ENCODE measurements around the gene CACNA1H.

Gene CACNA1H

DNA sequence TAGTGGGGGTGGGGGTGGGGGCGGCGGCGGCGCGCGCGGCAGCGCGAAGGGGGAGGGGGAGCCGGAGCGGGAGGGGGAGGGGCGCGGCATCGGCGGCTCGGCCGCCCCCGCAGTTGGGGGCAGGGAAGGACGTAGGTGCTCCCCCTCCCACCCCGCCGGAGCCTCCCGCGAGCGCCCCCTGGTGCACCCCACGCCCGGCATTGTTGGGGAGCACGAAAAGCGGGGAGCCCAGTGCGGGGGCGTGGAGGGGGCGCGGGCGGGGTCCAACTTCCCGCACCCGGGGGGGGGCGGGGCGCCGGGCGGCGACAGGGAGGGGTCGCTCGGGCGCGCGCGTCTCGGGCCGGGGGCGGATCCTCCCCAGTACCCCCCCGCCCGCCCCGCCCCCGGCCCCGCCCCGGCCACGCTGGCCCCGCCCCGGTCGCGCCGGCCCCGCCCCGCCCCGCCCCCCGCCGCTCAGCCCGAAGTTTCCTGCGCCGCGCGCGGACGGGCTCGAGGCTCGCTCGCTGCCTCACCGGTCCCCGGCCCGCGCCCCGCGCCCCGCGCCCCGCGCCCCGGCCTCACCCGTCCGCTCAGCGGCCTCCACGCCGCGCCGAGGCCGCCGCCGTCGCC lies at the start of gene CACNA1H:
Gene CACNA1H (plus strand): TSS at position 456 of the 609 bp plus-strand sequence. CDS start 632 bp downstream, outside the sequence.
- peak; percentile 72 for DNase-seq

DNA sequence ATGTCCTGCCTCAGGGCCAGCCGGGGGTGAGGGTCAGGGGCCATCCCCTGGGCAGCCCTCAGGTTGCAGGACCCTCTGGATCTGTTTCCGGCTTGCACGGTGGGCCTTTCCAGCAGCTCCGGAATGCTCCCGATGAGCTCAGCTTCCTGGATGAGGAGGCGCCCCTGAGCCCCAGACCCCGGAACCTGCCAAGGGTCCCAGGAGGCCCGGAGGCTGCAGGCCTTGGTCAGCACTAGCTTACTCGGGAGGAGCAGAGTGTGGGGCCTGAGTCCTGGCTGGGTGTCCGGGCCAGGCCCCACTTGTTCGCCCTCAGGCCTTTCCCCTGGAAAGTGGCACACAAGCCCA lies 49.3 kb upstream of the CACNA1H start:
- no peak for DNase-seq

DNA sequence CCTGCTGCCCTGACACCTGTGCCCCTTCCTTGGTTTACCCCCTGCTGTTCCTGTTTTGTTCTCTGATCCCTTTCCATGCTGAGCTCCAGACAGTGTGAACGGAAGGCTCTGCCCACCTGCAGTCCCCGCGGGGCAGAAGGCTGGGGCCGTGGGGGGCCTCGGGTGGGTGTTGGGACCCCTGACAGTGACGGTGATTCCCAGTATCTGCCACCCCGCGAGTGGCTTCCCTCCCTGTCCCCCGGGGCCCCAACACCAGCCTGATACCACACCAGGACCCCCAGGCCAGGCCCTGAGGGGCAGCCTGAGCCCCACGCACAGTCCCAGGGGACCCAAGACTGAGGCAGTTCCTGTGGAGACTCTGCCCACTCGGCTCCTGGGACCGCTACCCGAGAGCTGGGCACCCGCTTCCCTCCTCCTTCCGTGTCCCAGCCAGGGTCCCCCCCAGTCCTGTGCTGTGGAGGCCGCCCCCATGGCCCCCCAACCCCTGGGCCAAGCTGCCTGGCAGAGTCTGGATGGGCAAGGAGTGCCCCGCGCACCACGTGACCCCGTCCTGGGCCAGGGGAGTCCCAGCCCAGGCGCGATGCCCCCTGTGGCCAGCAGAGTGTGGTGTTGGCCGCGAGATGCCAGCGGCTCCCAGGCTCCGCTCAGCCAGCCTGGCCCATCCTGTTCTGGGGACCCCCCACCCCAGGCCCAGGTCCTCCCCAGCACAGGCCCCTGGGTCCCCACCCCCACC lies 46.9 kb upstream of the CACNA1H start:
- peak; percentile 52 for DNase-seq

DNA sequence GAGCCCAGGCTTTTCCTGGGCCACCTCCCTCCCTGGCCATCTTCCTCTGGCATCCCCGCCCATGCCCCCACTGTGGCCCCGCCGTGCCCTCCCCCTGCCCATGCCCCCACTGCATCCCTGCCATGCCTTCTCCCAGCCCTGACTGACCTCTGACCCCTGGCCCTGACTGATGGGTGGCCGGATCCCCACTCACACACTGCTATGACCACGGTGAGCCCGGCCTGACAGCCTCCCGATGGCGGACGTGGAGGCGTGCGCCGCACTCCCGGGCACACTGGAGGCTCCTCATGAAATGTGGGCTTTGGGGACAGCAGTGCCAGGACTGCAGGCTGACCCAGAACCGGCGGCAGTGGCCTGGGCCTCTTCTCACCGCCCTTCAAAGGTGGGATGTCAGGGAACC lies 46.2 kb upstream of the CACNA1H start:
- DNase-seq: no peak

DNA sequence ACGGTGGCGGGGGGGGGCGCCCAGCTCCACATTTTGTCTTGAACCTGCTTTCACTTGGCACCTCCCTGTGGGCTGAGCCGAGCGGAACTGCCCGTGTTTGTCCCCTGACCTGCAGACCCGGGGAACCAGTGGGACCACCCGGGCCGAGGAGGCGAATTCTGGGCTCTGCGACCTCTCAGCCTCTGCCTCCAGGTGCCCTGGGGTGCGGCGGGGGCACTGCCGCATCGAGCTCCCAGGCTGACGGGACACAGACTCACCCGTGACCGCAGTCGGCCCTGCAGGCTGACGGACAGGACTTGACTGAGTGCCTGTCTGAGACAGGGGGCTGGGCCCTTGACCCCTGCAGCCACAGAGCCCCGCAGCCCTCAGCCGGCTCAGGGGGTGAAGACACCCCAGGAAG lies 45.8 kb upstream of the CACNA1H start:
- no peak for DNase-seq

DNA sequence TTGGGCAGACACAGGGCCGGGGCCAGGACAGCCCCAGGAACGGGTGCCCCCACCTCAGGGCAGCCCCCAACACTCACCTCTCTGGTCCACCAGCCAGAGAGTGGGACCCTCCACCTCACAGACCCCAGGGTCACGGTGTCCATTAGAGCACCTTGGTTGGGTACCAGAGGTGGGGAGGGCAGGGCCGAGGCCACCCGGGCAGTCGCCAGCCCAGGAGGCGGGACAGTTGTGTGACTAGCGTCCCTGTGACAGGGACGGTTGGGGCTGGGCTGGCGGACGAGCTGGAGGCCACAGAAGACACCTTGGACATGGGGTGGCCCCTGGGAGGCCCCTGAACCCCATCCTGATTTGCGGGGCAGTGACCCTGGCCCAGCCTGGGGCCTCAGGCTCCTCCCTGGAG lies 45.2 kb upstream of the CACNA1H start:
- DNase-seq: no peak

DNA sequence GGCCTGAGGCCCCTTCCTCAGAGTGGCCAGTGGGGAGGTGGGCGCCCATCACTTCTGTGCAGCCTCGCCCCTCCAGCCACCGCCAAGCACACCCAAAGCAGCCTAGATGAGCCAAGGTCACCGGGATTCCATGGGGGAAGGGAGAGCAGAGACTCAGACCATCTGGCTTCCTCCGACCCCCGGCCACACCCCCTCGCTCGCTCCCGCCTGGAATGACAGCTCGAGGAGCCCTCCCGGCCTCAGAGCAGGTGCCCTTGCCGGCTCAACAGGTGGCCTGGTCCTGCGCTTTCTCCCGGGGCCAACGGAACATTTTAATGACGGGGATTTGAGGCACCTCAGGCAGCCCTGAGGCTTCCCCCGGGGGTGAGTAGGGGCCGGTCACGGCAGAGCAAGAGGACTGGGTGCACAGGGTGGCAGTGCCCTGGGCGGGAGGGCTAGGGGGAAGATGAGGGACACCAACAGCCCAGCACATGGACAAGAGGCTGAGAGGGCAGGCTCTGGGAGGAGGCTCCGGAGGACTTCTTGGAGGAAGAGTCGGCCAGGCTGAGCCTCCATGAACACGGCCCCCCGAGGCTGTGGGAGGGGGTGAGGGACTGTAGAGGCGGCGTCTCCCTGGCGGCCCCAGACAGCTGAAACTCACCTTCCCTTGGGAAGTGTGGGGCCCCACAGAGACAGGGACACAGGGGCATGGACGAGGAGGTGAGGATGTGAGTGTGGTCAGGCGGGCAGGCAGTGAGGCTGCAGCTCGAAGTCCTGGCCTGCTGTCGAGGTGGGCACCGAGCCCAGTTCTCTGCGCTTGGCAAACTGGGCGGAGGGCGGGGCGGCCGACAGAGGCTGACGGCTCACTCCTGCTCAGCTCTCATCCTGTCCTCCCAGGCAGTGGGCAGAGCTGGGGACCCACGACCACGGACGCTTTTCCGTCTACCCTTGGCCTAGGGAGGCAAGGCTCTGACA lies 44.3 kb upstream of the CACNA1H start:
- DNase-seq: no peak

DNA sequence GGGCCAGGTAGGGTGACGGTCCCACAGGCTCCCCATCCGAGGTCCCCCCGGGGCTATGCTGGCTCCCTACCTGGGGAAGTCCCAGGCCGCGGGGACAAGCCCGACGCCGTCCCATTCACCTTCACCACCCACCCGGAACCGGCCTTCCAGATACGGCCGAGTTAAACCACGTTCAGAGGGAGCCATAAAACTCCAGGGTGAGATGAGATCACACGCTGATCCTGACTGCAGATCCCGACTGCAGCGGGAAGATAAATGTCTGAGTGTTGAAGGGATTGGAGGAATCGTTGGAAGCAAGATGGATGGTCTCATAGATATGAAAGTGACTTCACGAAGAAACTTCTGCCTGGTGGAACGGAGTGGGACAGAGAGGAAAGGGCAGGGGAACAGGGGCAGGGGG lies 43.3 kb upstream of the CACNA1H start:
- no peak for DNase-seq

DNA sequence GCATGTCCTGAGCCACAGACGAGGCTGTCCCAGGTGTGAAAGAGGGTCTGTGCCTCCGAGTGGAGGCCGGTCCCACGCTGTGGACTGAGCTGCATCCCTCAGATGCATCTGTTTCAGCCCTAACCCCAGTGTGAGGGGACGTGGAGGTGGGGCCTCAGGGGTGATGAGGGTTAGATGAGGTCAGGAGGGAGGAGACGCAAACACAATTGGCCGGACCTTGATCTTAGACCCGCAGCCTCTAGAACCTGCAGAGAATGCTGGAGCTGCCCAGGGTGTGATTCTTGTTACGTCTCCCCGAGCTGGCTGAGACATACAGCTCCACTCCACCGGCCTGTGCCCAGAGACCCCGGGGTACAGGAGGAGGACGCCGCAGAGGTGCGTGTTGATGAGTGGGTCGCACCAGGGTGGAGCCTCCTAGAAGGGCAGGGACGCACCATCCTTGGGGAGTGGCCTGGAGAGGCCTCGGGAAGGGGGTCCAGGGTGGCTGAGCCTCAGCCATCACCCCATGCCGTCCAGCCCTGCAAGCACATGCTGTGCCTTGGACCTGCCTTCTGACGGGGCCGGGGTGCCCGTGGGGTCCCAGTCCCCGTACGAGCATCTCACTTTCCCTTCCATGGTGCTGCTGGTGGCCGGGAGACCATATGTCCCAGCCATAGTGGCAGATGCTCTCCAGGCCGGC lies 40.3 kb upstream of the CACNA1H start:
- no peak for DNase-seq

DNA sequence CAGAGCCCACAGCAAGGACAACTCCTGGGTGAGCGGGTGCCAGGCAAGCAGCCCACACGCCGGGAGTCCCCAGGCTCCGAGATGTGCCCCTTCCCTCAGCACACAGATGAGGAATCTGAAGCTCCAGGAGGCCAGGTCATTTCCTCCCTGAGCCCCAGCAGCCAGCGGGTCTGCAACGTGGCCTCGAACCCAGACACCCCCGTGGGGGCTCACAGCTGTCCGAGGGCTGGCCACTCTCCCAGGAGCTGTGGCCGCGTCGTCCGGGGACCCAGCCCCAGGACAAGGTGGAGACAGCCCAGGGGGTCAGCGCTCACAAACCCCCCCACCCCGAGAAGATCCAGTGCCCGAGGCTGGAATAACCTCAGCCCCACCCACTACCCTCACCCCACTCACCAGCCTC lies 39.4 kb upstream of the CACNA1H start:
- DNase-seq: no peak

- no peak for DNase-seq
Measured at GRCh38 chr16:1113889-1114526, 38.9 kb upstream of the CACNA1H start.

GRCh38 chr16:1116693-1117077 lies 36.2 kb upstream of the CACNA1H start:
- DNase-seq: no peak

GRCh38 chr16:1117176-1117900 lies 35.6 kb upstream of the CACNA1H start:
- no peak for DNase-seq

DNA sequence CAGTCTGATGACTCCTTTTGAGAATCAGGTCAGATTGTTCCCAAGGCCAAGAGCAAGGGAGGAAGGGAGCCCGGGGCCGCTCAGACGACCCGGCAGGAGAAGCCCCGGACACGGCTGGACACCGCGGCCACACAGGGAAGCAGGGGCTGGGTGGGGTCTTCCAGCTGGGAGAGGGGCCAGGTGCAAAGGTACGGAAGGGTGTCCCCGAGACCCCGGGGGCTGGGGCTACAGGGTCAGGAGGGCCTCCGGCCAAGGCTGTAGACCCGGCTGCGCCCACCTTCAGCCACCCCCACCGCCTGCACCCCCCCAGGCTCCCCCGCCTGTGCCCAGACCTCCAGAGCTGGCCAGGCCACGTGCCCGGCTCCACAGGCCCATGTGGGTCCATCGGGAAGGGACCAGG lies 35.0 kb upstream of the CACNA1H start:
- DNase-seq: no peak

DNA sequence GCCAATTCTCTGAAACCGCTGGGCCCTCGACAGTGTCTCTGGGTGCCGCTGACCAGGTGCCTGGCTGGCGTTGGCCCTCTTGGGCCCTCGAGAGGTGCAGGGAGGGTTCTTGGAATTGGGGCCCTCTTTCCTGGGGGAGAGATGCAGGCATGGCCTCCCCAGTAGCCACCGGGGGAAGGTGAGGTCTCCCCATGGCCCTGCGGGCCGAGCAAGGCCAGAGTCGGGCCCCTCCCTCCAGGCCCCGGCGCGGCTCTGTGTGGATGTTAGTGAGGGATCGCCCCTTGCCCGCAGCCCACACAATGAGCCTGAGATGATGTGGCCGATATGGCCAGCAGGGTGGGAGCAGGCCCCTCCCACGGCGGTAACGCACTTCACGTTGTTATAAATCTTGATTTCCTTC lies 33.8 kb upstream of the CACNA1H start:
- no peak for DNase-seq

- DNase-seq: no peak
Measured at GRCh38 chr16:1119766-1120576, 32.9 kb upstream of the CACNA1H start.

- no peak for DNase-seq
Measured at GRCh38 chr16:1120577-1120941, 32.3 kb upstream of the CACNA1H start.

- no peak for DNase-seq
Measured at GRCh38 chr16:1121009-1121408, 31.9 kb upstream of the CACNA1H start.

DNA sequence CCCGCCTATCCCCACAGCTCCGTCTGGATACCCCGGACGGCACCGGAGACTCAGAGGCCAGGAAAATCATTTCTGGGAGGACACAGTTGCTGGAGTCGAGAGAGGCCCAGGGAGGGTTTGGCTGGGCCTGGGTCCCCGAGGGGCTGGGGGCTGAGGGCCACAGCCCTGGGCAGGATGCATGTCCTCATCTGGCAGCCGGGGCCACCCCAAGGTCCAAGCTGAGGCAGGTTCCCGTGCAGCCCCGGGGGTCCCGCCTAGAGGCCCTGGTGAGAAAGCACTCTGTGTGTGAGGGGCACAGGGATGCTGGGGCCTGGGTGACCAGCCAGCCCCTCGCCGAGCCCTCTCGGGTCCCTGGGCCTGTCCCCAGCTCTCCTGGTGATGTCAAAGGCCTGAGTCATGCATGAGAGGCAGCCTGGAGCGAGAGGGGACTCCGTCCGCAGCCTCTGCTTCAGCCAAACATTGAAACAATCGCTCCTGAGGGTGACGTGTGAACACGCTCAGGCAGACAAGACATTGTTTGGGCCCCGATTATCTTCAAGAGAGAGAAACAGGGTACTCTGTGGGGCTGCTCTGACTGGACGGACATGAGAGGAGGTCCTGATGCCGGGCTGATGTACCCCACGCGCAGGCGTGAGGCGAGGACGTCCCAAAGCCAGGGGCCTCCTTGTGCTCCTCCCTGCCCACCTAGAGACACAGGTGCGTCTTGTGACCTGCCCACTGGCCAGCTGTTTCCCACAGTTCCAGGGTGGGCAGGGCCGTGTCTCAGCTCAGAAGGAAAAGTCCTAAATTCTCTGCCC lies 31.1 kb upstream of the CACNA1H start:
- no peak for DNase-seq

DNA sequence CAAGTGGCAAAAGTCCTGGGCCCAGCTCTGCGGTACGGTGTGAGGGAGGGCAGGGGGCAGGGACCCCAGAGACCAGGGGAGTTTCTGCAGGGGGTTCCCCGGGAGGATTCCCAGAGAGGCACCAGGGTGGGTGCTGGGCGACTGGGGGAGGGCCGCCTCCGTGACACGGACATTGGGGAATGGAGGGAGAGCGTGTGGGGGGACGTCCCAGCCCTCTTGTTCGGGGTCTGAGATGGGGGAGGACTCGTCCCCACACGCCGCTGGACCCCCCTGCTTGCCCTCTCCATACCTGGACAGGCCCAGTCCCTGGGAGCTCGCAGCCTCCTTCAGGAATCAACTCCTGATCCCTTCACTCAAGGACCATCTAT lies 30.5 kb upstream of the CACNA1H start:
- no peak for DNase-seq

Measured in stimulated activated CD4-positive, alpha-beta T cell treated with anti-CD3 and anti-CD28 coated beads, Interleukin-4, amount 100 ng/mL, for 1 hour (primary cell).